ENCODE data around the gene HNRNPF. TPM values are rescaled to one million over a fixed set of nuclear protein-coding genes. Genes with fewer than 3 reads are reported as not detected.

The HNRNPF gene
- total and polyA plus RNA-seq, 2 of the 8 experiments (the other 6 are each of a cell fraction or from before 2014, with no cell fraction given): 209 to 389 TPM

GRCh38 chr10:43389867-43390266 is 19.1 kb downstream of the HNRNPF start:
- Histone ChIP-seq H4K20me1 (replicated peaks in 1 of 2; ENCODE audit: control insufficient read depth in 1 of 2, insufficient read depth in 2 of 2, low read length in 2 of 2) (peaks cover 44 to 53% of the 10 kb centered on the region in 2 experiments), H3K23me2 (ENCODE audit: low read depth, low read length) (no peaks in the 10 kb centered on the region; the same call in 1 of the 2 replicates), H3K9me3 (ENCODE audit: insufficient read depth in 2 of 2, low read depth in 1 of 2, low read length in 1 of 2) (no peaks in the 10 kb centered on the region), H3K14ac (ENCODE audit: insufficient read length) (no peak overlapping the region), H3K27me3 (replicated peaks in 1 of 4; ENCODE audit: control insufficient read depth in 3 of 4, extremely low read depth in 1 of 4, insufficient read depth in 3 of 4, low read length in 3 of 4) (no peaks in the 10 kb centered on the region), H2BK12ac (ENCODE audit: low read depth, low read length) (no peak overlapping the region), H3K4me3 (ENCODE audit: extremely low read depth in 1 of 4, insufficient read depth in 2 of 4, low read depth in 3 of 4, low read length in 4 of 4) (no peak overlapping the region), H4K91ac (replicated peaks; ENCODE audit: insufficient read length, low read length) (no peak overlapping the region), H2BK15ac (ENCODE audit: low read length) (no peak overlapping the region), H3K18ac (ENCODE audit: extremely low read depth, low read length) (no peak overlapping the region), H3K36me3 (ENCODE audit: control insufficient read depth in 2 of 4, insufficient read depth in 4 of 4, low read length in 3 of 4) (peaks cover 48 to 93% (median 80%) of the 10 kb centered on the region in 4 experiments), H4K8ac (ENCODE audit: extremely low read depth, insufficient read depth, low read length) (no peak overlapping the region), H2AK5ac (ENCODE audit: low read depth, low read length) (no peak overlapping the region), H3K9ac (replicated peaks in 1 of 4; ENCODE audit: extremely low read depth in 1 of 4, low read depth in 3 of 4, low read length in 3 of 4) (no peak overlapping the region), H3K4me1 (replicated peaks in 1 of 4; ENCODE audit: control insufficient read depth in 3 of 4, insufficient read depth in 4 of 4, low read length in 3 of 4) (peaks cover 0 to 1% (median 0%) of the 10 kb centered on the region in 4 experiments; a peak in 2 of 7 replicates), H3K4ac (replicated peaks; ENCODE audit: insufficient read length, low read depth, low read length) (no peak overlapping the region), H2AFZ (ENCODE audit: low read length) (no peak overlapping the region), H3K56ac (replicated peaks; ENCODE audit: insufficient read length, low read depth, low read length) (no peak overlapping the region), H3K79me1 (ENCODE audit: low read depth, low read length) (peaks cover 22% of the 10 kb centered on the region), H2BK20ac (ENCODE audit: low read length) (no peak overlapping the region), H2BK5ac (ENCODE audit: low read depth, low read length) (no peak overlapping the region), H3K79me2 (ENCODE audit: control insufficient read depth in 1 of 2, insufficient read depth in 2 of 2, low read length in 2 of 2) (peaks cover 29 to 70% of the 10 kb centered on the region in 2 experiments), H3K4me2 (ENCODE audit: insufficient read depth in 1 of 2, low read depth in 2 of 2, low read length in 2 of 2) (no peak overlapping the region), H3K23ac (ENCODE audit: insufficient read length) (no peak overlapping the region), H2BK120ac (replicated peaks; ENCODE audit: low read depth, low read length) (no peak overlapping the region), H3K27ac (ENCODE audit: low read depth, low read length) (no peak overlapping the region), H4K5ac (ENCODE audit: insufficient read length, low read depth, low read length) (no peak overlapping the region)
- TF ChIP-seq POLR2A (IDR thresholded peaks at IDR 0.05; ENCODE audit: control extremely low read depth in 1 of 2, low read depth in 2 of 2, low read length in 2 of 2) (peak in 1 of 2 experiments; percentile 38; a peak in 1 of 3 replicates), POU5F1 (IDR thresholded peaks at IDR 0.05; ENCODE audit: low read depth, low read length) (no peak)
- DNase-seq (ENCODE audit: low read depth in 1 of 2, low spot score in 2 of 2) (no peak), FAIRE-seq (no peak)
- POLR2A ChIA-PET (ENCODE audit: partially characterized antibody): interaction anchor here (0.8 to 2.6 kb wide), 10 partner anchors 9 to 74 kb away, joined by 3 to 21 read pairs (median 4); no protein-coding TSS in a partner anchor
- CTCF ChIA-PET (ENCODE audit: partially characterized antibody): interaction anchor here (1.3 to 2.6 kb wide), 6 partner anchors 9 to 70 kb away, joined by 4 to 14 read pairs (median 8); no protein-coding TSS in a partner anchor
- WGBS, 2 experiments (ENCODE audit: extremely low coverage in 1 of 2, insufficient coverage in 1 of 2, insufficient read length in 1 of 2, insufficient replicate concordance in 2 of 2, low coverage in 1 of 2, low lambda C conversion rate in 2 of 2, missing lambda C conversion rate in 1 of 2): 86% methylated on average over 3 of the region's 3 CpGs; no CpG with 5 or more reads in 1 of the 2 experiments

Measured in H1 (cell line).